Measurements from ENCODE around the gene NEK11. TPM values are rescaled to one million over a fixed set of nuclear protein-coding genes. Genes with fewer than 3 reads are reported as not detected.

NEK11 gene
- total RNA-seq, 2 donors from 2014 or later, result 1.6 to 2.2 TPM

DNA sequence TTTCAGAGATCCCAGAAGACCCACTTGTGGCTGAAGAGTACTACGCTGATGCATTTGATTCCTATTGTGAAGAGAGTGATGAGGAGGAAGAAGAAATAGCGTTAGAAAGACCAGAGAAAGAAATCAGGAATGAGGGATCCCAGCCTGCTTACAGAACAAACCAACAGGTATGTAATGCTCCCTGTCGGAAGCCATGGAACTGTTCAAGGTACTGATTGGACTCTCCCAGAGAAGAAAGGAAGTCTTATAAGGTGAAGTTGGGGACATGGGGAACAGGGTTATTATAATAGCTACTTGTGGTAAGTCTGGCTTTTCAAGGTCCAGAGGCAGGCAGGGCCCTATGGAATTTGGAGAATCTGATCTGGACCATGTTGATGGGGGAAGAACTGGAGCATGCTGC lies 201.8 kb downstream of the NEK11 start:
- DNase-seq (ENCODE audit: low spot score in 2 of 2) (no peak), ATAC-seq (no peak)
- Mint-ChIP-seq H3K9me3 (no peaks in the 10 kb centered on the region), H3K27ac (no peak overlapping the region), H3K36me3 (no peaks in the 10 kb centered on the region)

DNA sequence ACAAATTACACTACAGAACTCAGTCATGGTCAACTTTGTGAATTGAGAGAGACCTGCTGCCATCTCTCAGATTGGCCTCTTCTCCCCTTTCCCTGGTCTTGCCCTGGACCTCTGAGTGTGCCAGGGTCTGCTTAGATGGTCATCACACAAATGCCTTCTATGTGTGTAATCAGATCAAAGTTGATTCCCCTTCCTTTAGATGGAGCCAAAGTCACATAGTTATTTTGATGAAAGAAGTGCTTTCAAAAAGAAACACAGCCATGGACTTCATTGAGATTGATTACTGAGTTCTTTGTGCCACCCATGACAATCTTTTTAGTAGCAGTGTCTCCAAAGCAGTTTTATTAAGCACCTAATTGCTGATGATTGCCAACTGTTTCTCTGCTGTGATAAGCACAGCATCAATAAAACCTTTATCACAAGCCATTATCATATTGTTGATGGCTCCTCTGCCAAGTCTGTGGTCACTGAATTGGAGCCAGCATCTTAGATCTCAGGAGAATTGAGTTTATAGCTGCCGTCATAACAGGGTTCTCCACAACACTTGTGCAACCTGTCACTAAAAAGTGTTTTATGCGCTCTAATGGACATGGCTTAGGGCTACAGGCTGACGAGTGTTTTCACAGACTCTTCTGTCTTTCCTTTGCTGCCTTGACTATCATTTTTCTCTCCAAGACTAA lies 205.2 kb downstream of the NEK11 start:
- DNase-seq (ENCODE audit: low spot score in 2 of 2), result no peak
- Mint-ChIP-seq H3K9me3 (no peaks in the 10 kb centered on the region), H3K27ac (no peak overlapping the region), H3K36me3 (no peaks in the 10 kb centered on the region)
- no peak for ATAC-seq

DNA sequence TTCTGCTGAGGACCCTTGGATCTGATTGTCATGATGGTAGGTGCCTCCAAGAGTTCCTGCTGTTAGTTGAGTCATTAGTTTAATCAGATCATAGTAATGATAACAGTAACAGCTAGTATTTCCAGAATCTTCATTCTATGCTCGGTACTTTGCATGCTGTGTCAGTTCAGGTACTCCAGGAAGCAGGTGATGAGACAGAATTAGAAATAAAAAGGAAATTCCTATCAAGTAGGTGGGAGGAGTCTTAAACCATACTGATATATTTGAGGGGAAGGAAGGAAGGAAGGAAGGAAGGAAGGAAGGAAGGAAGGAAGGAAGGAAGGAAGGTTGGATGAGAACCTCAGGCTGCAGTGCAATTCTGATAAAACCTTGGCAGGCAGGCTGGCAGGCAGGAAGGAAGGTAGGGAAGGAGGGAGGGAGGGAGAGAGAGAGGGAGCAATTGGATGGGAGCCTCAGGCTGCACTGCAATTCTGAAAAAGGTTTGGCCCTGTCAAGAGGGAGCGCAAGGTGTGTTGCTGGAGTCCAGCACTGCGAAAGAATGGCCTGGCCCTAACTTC lies 206.1 kb downstream of the NEK11 start:
- ATAC-seq (no peak), DNase-seq (ENCODE audit: low spot score in 2 of 2) (no peak)
- Mint-ChIP-seq H3K36me3 (no peaks in the 10 kb centered on the region), H3K27ac (no peak overlapping the region), H3K9me3 (no peaks in the 10 kb centered on the region)

DNA sequence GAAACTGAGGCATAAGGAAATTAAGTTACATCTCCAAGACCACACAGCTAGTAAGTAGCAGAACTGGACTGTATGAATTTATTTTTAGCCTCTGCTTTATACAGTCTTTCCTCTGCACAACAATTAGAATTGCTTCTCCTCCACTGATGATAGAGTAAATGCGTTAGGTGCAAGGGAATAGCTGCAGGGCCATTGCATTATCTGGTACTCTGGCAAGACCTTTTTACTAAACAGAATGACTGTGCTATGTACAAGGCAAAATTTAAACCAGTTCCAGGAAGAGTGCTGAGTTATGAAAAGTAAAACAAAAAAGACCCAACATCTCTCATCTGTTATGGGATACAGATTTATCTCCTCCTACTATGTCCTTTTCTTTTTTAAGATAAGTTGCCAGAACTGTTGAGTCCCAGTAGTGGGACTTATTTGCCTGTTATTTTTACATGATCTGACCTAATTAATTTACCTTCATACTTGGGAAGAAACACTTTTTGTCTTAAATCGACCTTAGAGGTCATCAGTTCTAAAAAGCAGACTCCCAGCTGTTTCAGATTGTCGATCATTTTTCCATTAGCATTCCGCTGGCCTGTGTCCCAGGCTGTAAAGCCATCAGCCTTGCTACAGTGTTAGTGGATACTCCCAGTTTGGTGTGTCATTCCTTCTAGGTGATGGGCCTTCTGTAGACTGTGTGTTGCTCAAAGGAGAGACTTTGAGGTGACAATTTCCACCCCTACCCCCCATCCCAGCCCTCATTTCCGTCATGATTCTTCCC lies 207.4 kb downstream of the NEK11 start:
- no peaks in the 10 kb centered on the region for H3K36me3 Mint-ChIP-seq
- no peaks in the 10 kb centered on the region for H3K9me3 Mint-ChIP-seq
- H3K27ac Mint-ChIP-seq, result no peak overlapping the region
- no peak for ATAC-seq
- DNase-seq (ENCODE audit: low spot score in 2 of 2), result no peak

DNA sequence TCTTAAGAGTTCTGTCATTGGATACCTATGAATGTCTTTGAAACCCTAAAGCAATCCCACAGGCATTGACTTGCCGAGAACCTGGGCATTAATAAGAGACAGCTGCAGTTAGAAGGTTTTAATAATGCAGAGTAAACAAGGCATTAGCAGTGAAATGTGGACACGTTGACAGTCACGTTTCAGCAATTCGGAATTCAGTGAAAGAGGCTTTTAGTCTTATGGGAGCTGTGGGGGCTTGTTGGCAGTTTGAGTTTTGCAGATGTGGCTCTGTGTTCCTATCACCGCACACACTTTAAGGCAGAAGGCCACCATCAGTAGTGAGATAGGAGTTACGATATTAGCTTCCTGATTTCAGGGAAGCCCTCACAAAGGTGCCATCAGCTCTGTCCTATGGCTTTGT lies 209.7 kb downstream of the NEK11 start:
- no peak for ATAC-seq
- no peaks in the 10 kb centered on the region for H3K36me3 Mint-ChIP-seq
- DNase-seq (ENCODE audit: low spot score in 2 of 2), result no peak
- H3K27ac Mint-ChIP-seq, result no peak overlapping the region
- no peaks in the 10 kb centered on the region for H3K9me3 Mint-ChIP-seq

DNA sequence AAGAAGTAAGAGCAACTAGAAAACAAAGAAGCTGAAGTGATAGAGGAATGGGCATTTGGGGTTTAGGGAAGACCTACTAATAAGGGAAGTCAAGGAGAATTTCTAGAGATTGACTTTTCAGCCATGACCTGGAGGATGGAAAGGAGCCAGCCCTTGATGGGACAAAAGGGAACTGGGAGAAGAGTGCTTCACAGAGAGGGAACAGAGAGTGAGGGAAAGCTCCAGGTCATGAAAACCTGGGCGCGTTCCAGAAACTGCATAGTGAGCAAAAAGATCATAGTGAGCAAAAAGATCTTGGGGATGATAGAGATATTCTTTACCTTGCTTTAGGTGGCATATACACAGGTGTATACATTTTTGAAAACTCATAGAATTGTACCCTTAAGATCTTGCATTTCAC lies 211.8 kb downstream of the NEK11 start:
- ATAC-seq (no peak), DNase-seq (ENCODE audit: low spot score in 2 of 2) (no peak)
- Mint-ChIP-seq H3K9me3 (no peaks in the 10 kb centered on the region), H3K27ac (no peak overlapping the region), H3K36me3 (no peaks in the 10 kb centered on the region)

DNA sequence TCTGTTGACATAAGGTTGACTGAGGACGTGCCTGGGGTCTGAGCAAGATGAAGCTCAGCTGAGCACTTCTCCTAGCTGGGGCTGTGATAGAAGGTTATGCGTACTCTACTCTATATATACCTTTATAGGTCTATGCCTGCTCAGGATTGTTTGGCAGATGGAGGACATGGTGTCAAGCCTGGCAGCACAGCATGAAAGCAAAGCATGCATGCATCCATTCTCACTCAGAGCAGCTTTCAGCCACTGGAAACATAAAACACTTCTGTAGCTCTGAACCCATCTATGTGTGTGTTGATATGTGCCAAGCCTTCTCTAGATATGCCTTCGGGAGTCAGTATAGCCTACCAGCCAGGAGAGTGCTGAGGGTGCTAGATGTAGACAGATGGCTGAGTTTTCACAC lies 212.6 kb downstream of the NEK11 start:
- no peak for DNase-seq (ENCODE audit: low spot score in 2 of 2)
- ATAC-seq, result no peak
- Mint-ChIP-seq H3K9me3 (no peaks in the 10 kb centered on the region), H3K27ac (no peak overlapping the region), H3K36me3 (no peaks in the 10 kb centered on the region)

DNA sequence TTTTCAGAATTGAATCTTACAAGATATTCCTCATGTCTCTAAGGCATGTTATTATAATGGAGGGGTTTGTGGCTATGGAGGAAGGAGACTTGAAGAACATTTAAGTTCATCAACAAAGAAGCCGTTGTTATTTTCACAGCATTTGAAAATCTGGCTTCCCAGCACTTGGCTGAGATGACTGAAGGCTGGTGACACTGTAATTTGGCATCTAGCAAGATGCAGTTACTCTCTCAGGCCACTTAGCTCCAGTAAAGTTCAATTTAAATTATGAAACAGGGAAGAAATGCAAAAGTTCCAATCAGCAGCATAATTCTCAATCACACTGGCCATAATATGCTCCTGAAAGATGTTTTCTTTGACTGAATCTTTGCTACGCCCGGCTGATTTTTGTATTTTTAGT lies 215.5 kb downstream of the NEK11 start:
- ATAC-seq (no peak), DNase-seq (ENCODE audit: low spot score in 2 of 2) (no peak)
- peaks cover 0 to 5% of the 10 kb centered on the region in 2 donors for H3K9me3 Mint-ChIP-seq
- H3K36me3 Mint-ChIP-seq, result peaks cover 0 to 5% of the 10 kb centered on the region in 2 donors
- H3K27ac Mint-ChIP-seq, result no peak overlapping the region

DNA sequence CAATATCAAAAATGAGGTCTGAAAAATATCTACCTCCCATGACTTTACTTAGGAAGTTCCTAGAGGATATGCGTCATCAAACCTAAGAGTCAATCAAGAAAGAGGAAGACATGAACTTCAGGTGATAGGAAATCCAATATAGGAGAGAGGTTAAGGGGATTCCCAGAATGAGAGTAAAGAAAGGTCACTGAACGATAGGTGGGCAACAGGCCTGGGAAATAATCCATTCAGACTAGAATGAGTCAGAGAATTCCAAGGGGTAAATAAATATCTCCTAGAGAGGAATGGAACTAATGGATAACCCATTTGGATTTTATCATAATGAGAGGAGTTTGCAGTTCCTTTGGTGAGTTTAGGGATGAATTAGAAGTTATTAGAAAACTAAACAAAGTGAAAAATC lies 223.8 kb downstream of the NEK11 start:
- peaks cover 13 to 25% of the 10 kb centered on the region in 2 donors for H3K9me3 Mint-ChIP-seq
- ATAC-seq (no peak), DNase-seq (ENCODE audit: low spot score in 2 of 2) (no peak)
- no peak overlapping the region for H3K27ac Mint-ChIP-seq
- H3K36me3 Mint-ChIP-seq, result peaks cover 0 to 23% of the 10 kb centered on the region in 2 donors

DNA sequence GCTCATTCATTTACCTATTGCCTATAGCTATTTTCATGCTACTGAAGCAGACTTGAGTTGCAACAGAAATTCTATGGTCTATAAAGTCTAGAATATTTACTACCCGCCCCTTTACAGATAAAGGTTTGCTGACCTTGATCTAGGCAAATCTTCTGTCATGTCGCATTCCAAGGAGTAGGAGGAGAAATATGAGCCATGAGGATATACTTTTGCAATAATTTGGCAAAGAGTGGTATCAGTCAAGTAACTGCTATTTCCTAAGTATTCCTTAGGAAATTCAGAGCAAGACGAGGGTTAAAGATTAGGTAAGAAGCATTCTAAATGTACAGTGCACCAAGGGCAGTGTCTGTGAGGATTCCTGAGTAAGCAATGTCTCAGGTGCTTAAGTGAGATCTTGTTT lies 233.8 kb downstream of the NEK11 start:
- ATAC-seq (no peak), DNase-seq (ENCODE audit: low spot score in 2 of 2) (no peak)
- no peak overlapping the region for H3K27ac Mint-ChIP-seq
- peaks cover 0 to 6% of the 10 kb centered on the region in 2 donors for H3K36me3 Mint-ChIP-seq
- no peaks in the 10 kb centered on the region for H3K9me3 Mint-ChIP-seq

DNA sequence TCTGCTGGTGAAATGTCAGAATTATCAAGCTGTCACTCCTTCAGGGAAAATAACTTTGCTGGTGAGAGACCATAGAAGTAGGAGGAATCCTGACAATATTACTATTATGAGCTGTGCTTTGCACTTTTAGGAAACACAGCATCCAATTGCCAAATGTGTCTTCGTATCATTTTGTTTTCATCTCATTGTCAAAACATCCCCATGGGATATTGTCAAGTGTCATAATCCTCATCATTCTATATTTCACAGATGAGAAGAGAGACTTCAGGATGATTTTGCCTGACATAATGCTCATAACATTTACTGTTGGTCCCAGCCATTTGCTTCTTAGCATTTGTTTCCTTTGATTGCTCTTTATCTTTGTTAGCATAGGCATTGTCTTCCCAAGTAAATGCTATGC lies 234.4 kb downstream of the NEK11 start:
- Mint-ChIP-seq H3K9me3 (peaks cover 2% of the 10 kb centered on the region in 2 donors), H3K27ac (no peak overlapping the region), H3K36me3 (peaks cover 3 to 6% of the 10 kb centered on the region in 2 donors)
- no peak for ATAC-seq
- DNase-seq (ENCODE audit: low spot score in 2 of 2), result no peak

DNA sequence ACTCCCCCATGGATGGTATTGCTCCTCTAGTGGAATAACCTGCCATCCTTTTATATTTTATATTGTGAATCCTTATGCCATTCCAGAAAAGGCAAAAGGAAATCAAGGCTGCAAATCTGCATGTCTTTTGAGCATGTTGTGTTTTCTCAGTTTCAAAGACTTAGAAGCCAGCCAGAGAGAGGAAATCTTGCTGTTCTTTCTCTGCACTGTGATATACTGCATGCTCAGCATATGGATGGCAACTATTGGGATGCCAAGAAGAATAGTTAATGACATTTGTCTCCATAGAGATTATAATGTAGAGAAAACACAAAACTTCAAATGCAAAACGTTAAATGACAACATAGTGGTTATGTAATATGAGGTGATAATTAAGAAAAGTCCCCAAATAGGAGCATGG lies 248.9 kb downstream of the NEK11 start:
- no peaks in the 10 kb centered on the region for H3K36me3 Mint-ChIP-seq
- no peak overlapping the region for H3K27ac Mint-ChIP-seq
- no peaks in the 10 kb centered on the region for H3K9me3 Mint-ChIP-seq
- ATAC-seq, result no peak
- DNase-seq (ENCODE audit: low spot score in 2 of 2), result no peak

DNA sequence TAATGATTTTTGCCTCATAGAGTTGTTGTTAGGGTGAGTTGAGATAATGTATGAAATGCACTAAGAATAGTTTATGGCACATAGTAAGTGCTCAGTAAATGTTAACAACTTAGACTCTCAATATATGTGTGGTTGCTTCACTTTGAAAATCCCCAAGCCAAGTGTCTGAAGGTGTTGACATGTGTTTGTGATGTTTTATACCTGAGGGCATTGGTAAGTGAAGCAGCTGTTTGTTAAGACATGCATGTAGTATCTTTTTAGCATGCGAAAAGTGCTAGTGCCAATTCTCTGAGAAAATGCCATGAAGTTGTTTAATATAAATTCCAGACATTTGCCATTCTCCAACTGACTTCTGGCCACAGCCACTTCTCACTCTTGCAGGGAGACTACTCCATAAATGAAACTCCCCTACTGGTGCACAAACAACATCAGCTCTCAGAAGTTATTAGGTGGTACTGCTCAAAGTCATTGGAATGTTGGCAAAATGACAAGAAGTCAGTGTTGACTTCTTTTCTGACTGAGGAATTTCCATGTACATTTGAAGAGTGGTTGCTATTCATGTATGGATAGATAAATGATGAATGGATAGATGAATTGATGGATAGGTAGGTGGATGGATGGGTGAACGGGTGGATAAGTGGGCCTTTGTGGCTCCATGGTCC lies 251.3 kb downstream of the NEK11 start:
- H3K9me3 Mint-ChIP-seq, result no peaks in the 10 kb centered on the region
- DNase-seq (ENCODE audit: low spot score in 2 of 2) (no peak), ATAC-seq (no peak)
- H3K27ac Mint-ChIP-seq, result no peak overlapping the region
- no peaks in the 10 kb centered on the region for H3K36me3 Mint-ChIP-seq

DNA sequence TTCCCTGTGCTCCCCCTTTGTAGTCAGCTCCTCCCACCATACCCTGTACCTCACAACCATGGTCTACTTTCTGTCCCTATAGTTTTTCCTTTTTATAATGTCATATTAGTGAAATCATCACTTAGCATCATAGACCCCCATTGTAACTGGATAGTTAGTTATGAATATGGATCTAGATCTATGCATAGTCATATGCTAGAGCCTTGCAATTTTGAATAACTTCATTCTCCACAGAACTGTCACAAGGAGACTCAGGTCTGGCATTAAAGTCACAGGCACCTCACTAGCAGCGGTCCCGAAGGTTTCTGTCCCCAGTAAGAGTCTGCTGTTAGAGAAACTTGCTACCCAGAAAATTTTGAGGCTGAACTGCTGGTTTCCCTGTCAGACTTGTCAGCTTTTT lies 252.9 kb downstream of the NEK11 start:
- Mint-ChIP-seq H3K27ac (no peak overlapping the region), H3K36me3 (no peaks in the 10 kb centered on the region), H3K9me3 (no peaks in the 10 kb centered on the region)
- DNase-seq (ENCODE audit: low spot score in 2 of 2) (no peak), ATAC-seq (no peak)

DNA sequence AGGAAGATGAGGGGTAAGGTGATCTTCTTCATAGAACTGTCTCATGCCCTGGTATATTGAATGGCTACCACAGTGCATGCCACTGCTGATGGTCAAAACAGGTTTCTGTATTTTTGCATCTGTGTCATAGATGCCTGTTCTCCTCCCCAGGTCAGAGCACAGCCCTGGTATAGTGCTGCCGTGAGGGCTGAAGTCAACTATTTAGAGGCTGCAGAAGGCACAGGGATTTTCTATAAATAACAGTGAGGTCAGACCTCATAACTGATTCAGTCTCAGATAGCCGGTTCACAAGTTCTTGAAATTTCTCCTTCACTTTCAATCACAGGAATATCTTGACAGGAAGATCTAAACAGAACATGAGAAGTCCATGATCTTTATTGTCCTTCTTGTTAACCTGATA lies 255.7 kb downstream of the NEK11 start:
- no peak for DNase-seq (ENCODE audit: low spot score in 2 of 2)
- no peaks in the 10 kb centered on the region for H3K9me3 Mint-ChIP-seq
- no peak for ATAC-seq
- H3K36me3 Mint-ChIP-seq, result no peaks in the 10 kb centered on the region
- no peak overlapping the region for H3K27ac Mint-ChIP-seq

DNA sequence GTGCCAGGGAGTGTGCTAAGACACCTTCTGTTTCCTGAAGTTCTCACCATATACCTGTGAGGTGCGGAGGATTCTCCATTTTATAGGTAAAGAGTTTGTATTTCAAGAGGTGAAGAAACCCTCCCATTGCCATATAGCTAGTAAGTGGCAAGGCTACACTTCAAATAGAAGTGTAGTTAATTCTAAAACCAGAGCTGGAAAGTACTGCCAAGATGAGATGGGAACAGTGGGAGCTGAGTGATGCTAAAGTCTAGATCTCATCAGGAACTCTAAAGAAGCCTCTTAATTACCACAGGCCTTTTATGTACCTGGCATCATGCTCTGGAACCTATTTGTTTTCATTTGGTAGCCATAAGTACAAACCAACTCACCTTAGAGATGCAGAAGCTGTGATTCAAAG lies 256.3 kb downstream of the NEK11 start:
- ATAC-seq (no peak), DNase-seq (ENCODE audit: low spot score in 2 of 2) (no peak)
- Mint-ChIP-seq H3K36me3 (no peaks in the 10 kb centered on the region), H3K9me3 (no peaks in the 10 kb centered on the region), H3K27ac (no peak overlapping the region)

DNA sequence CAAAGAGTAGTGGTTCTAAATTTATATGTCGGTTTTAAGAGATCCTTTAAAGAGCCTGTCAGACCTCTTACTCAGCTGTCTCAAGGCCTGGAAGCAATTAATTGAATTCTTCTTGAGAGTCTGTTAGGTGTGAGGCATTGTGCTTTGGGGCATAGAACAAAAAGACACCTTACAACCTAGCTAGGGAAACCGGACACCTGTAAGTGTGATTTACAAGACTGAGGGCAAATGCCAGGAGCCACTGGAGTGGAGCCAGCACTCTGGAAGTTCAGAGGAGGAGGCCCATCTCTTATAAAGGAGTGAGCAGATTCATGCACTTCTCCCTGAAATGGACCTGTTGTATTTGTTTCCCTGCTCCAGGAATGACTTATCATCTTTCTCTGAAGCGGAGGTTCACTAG lies 257.2 kb downstream of the NEK11 start:
- ATAC-seq (no peak), DNase-seq (ENCODE audit: low spot score in 2 of 2) (no peak)
- H3K27ac Mint-ChIP-seq, result no peak overlapping the region
- H3K36me3 Mint-ChIP-seq, result no peaks in the 10 kb centered on the region
- H3K9me3 Mint-ChIP-seq, result no peaks in the 10 kb centered on the region
